Globus pallidus (tissue), 1 donor: ENCODE results near the gene DIP2C.
"Not testable (repeated sequence)": the region's sequence is repeated elsewhere in the genome, so short reads cannot be mapped to it uniquely, and the experiment has no call there.

Source experiments
- DNase-seq: peaks from one replicate; pipeline ENCODE4 v3.0.0-alpha.2; 2015; ENCODE audit warnings: low spot score

Gene DIP2C

DNA sequence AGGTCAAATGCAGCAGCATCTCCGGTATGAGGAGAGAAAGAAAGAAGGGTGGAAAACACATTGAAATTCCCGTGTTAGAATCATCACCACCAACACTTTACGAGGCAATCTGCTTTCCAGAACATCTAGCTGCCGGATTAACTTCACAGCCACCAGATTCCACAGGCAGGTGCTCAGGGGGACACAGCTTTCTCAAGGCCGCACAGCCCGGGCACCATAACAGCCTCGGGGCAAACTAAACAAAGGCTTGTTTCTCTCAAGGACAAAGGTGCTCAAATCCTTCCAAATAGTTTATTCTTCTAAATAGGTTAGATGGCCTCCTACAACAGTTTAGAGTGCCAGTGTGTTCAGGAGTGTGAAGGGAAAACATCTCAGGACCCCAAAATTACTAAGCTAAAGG is 156.3 kb downstream of the DIP2C start:
- no peak for DNase-seq

GRCh38 chr10:532331-532730 is 157.1 kb downstream of the DIP2C start:
- not testable (repeated sequence) for DNase-seq

- no peak for DNase-seq
These were observed 157.9 kb downstream of the DIP2C start for GRCh38 chr10:531541-531940.

DNA sequence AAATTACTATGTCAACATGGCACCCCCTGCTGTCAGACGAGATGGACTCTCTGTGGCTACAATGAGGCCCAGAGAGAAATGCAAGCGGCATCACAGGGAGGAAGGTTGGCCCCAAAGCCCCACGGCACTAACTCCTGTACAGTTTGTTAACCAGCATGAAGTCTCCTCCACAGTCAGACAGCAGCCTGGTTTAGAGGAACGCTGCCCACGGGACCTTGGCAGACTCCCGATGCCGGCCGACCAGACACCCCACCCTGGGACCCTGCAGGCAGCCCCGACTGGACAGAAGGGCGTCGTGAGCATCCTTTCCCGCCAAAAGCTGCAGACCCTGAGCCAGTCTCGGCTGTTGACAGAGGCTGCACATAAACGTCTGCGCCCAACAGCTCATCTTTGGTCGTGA is 158.8 kb downstream of the DIP2C start:
- DNase-seq: no peak

- DNase-seq: no peak
These were observed 159.8 kb downstream of the DIP2C start for GRCh38 chr10:529468-530230.

GRCh38 chr10:528173-529165 is 161.0 kb downstream of the DIP2C start:
- DNase-seq: no peak

DNA sequence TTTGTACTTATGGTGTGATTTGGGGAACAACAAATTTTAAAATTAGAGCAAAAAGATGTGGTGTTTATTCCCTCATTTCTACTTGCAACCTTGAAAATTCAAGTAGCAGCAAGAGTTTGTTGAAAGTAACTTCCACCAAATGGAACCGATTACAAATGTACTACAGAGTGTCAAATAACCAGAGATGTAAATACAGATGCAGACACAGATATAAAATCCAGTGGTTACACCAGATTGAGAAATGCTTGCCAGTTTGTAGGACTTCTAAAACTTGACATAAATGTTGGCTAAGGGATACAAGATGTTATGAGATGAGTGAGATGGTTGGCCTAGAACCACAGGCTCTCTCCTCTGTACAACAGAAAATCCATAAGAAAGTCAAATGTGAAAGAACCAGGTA is 162.1 kb downstream of the DIP2C start:
- DNase-seq: no peak

- no peak for DNase-seq
These were observed 162.7 kb downstream of the DIP2C start for GRCh38 chr10:526651-527312.

DNA sequence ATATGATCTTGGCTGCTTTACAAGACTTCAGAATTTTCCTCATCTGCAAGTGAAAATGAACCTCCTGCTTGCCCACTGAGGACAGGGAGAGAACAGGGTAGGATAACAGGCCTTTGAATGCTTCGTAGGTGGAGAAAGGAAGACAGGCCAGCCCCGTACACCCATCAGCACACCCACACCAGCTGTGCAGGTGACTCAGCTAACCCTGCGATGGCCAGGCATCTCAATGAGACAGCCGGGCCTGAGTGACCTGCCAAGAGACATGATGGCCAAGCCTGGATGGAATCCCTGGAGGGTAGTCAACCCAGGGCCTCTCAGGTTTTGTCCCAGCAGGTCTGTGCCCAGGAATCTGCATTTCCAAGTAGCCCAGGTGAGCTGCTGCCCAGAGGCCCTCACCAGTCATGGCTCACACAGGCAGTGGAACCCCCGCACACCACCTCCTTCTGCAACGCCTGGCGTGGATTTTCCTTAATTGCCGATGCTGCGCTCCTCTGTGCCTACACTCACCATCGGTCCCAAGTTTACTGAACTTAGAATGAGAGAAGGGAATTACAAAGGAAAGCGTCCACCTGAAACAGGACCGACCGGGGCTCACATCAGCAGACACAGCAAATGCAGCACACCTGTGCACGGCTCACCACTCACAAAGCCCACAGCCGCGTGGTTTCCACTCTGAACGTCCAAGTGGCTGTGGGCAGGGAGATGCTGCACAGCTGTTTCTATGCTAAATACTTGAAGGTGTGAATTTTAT is 163.7 kb downstream of the DIP2C start:
- no peak for DNase-seq

GRCh38 chr10:523925-524324 is 165.5 kb downstream of the DIP2C start:
- no peak for DNase-seq

- no peak for DNase-seq
These were observed 167.1 kb downstream of the DIP2C start for GRCh38 chr10:522350-522749.

- peak; percentile 79 for DNase-seq
These were observed 167.9 kb downstream of the DIP2C start for GRCh38 chr10:521261-522250.

DNA sequence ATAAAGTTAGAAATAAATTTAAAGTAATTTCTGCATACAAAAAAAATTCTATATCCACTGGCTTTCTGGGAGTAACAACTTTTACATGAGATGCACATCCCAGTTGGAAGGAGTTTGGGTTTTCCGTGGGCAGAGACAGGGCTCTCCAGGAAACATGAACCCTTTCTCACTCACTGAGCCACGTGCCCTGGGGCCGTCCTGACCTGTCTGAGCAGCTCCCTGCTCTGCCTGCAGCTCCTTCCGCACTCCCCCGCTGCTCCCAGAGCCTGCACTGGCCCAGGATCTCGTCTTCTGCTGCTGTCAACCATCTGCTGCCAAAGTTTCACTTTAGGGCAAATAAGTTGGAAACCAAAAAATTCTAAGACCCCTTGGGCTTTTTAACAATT is 169.1 kb downstream of the DIP2C start:
- no peak for DNase-seq

GRCh38 chr10:519716-520401 is 169.6 kb downstream of the DIP2C start:
- DNase-seq: no peak

GRCh38 chr10:519055-519715 is 170.3 kb downstream of the DIP2C start:
- no peak for DNase-seq

- no peak for DNase-seq
These were observed 171.5 kb downstream of the DIP2C start for GRCh38 chr10:517872-518475.

GRCh38 chr10:517241-517830 is 172.1 kb downstream of the DIP2C start:
- no peak for DNase-seq

DNA sequence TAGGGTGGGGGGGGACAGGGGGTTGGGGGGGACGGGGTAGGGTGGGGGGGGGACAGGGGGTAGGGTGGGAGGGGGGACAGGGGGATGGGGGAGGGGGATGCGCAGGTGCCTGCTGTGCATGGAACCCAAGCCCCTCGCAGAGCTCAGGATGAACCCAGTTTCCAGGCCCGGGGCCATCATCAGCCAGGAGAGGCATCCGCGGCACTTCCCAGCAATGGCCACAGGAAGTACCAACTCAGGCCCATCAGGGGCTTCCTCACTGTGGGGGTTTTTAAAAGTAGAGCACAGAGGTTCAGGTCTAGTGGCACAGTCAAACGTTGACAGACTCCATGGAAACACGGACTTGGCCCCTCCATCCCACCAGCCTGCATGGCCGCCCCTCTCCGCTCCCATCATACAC is 172.7 kb downstream of the DIP2C start:
- no peak for DNase-seq

DNA sequence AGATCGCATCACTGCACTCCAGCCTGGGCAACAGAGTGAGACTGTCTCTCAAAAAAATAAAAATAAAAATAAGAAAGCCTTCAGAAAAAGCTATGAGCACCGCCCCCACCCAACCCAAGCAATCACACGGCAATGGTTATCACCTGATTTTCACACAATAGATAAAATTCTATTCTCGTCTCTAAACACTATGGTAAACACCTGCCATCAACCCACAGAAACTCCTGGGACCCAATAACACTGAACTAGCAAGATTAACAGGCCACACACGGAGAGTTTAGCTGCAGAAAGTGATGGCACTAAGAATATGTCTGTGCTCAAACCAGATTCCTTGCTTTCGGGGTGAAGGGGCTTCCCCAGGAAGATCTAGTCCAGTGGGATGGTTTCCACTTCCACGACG is 173.8 kb downstream of the DIP2C start:
- no peak for DNase-seq
